Head of caudate nucleus (tissue), 42 donors: Measurements from ENCODE around the gene NEAT1.

Experiments
- DNase-seq, 42 donors: peaks; one replicate each; pipeline versions ENCODE4 v3.0.0 to v3.0.0-alpha.2; 2020 to 2021; ENCODE audit warnings: mixed read lengths in 7 of 42
- intact Hi-C: fragments of 100-400 bp; cut with DNase I; formaldehyde crosslinking; loops from one replicate; pipeline ENCODE4 v1.15.0; 2022

Gene NEAT1

DNA sequence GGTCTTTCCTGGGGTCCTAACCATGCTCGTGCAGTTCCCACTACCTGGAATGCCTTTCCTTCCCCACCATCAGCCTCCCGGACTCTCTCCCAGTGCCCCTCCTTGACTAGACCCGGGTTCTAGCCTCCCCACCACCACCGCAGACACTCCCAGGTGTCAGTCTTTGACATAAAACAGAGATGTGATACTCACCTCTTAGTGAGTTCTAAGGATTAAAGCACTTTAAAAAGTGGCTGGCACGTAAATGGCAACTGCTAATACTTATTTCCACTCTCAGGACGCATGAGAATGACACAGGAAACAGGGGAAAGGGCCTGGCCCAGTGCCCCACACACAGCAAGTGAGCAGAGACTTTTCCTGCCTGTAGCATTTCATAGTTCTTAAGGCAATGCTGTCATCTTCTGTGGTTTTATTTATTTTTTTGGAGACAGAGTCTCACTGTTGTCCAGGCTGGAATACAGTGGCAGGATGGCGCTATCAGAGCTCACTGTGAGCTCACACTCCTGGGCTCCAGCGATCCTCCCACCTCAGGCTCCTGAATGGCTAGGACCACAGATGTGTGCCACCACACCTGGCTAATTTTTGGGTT, 38.2 kb upstream of the NEAT1 start:
- no peak for DNase-seq
- intact Hi-C loops: loop anchor here (5.0 kb wide), 1 partner anchor 33 kb away; no protein-coding TSS in a partner anchor

DNA sequence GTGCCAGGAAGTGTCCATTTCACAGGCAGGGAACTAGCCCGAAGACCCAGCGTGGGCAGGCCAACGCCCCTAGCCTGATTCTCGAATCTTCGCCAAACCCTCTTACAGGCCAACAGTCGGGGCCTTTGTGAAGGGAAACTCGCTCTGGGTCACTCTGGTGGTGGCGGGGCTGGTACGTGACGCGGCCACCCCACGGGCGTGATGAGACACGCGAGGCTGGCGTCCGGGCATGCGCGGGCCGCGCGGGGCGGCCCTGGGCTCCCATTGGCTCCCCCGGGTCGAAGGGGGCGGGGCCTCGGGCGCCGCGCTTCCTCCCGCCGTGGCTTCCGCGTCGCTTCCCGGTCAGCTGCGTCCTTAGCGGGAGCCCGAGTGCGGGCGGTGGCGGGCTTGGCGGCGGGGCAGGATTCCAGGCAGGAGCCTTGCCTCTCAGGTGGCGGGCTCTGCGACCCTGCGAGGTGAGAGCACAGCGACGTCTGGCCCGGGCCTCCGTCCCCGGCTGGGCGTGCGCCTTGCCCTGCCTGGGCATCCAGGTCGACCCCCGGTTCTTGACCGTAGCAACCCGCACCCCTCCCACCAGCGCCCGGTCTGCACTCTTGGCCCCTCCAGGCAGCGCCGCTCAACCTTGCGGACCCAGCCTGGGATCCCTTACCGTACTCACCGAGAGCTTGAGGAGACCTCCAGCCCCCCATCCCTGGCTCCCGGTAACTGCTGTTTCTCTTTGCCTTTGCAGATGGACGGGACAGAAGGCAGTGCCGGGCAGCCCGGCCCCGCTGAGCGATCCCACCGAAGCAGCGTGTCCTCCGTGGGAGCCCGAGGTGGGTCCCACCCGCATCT, 36.1 kb upstream of the NEAT1 start, which contains the start of gene FRMD8:
Gene FRMD8 (plus strand): TSS at position 331 of the 834 bp plus-strand sequence. CDS start 400 bp downstream, at position 731.
- intact Hi-C loops: no loop called here

DNA sequence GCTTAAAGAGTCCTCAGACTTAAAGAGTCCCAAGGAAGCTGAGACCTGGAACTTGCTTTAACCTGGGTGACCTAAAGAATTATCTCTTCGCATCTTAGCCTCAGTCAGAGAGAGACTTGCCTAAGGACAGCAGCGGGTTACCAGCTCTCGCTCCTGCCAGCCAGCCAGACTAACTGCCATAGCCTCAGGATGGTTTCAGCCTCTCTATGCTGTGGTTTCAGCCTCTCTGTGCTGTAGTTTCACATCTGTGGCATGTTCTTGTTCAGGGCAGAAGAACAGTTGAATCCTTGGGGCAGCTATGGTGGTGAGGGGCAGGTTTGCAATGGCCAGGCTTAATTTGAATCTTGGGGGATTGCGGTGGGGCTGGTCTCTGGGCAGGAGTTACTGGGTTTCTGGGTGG, 33.9 kb upstream of the NEAT1 start:
- no peak for DNase-seq
- intact Hi-C loops: no loop called here

More for the DNA sequence above, 36.1 kb upstream of the NEAT1 start, which contains the start of gene FRMD8:
- peak; percentile 85 to 96 (median 93) for DNase-seq

DNA sequence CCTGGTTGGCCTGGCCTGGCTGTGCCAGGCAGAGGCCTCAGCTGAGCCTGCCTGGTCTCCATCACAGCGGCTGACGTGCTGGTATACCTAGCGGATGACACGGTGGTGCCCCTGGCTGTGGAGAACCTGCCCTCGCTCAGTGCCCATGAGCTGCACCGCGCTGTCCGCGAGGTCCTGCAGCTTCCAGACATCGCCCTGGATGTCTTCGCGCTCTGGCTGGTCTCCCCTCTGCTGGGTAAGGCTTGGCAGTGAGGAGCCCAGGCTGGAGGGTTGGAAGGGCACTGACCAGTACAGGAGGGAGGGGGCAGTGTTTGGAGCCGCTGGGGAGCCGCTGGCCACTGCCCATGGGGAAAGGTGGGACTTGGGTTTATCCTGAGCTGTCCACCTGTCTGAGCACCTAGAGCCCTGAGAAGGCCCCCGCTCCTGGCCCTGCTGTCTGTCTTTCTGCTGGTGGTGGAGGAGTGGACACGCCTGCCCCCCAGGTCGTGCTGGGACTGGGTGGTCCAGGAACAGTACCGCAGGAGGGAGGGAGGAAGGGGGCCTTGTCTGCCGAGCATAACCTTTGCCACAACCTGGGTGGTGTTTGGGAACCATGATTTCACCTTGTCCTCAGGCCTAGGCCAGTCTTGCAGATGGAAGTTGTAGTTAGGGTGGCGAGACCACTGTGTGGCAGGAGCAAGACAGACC, 33.2 kb upstream of the NEAT1 start:
- intact Hi-C loops: no loop called here
- no peak for DNase-seq

DNA sequence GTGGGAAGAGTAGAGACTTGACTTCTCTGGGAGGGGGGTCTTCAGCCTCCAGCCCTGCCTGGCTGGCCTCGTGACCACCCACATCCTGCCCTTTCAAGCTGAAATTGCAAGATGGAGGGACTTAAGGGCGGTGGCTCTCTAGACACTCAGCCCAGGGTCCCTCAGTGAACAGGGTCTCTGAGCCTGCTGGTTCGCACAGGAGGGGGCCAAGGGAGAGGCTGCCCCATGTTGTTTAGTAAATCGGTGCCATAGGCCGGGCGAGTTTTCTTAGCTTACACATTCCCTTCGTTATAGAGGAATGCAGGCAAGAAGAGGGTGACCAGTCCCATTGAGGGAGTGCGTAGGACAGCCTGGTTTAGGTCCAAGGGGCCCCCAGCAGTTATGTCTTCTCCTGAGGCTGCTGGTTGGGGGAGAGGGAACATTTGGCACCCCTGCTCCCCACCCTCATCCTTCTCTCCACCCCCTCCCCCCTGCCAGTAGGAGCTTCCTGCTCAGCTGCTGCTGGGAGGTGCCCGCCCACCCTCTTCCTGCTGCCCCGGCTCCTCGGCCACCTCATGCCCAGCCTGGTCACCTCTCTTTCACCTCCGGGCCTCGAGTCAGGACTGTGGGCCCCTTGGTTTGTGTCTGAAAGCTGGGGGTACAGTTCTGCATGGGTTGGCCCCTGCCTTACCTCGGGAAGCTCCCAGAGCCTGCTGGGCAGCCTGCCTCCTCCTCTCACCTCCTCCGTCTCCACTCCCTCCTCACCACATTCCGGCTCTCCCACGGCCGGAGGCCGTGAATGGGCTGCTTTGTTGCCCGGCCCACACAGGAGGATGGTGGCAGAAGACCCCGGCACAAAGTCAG, 32.3 kb upstream of the NEAT1 start:
- intact Hi-C loops: no loop called here

DNA sequence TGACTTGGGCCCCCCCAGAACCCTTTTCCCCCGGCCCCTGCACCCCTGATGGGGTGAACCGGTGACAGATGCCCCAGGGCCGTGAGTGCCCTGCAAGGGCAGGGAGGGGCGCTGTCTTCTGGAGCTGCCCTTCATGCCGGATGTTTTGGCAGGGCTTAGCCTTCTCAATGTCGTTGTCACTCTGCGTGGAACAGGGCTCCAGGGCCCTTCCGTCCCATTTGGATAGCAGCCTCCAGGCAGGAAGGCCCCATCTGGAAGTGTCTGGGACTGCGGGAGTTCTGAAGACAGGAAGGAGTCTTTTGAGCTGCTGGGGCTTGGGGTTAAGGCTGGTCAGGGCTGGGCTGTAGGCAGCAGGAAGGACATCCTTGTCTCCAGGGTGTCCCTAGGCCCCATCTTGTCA, 31.6 kb upstream of the NEAT1 start:
- intact Hi-C loops: no loop called here
- DNase-seq: no peak

More for the DNA sequence above, 32.3 kb upstream of the NEAT1 start:
- peak in 3 of 42 donors; percentile 19 to 37 (median 31) for DNase-seq

DNA sequence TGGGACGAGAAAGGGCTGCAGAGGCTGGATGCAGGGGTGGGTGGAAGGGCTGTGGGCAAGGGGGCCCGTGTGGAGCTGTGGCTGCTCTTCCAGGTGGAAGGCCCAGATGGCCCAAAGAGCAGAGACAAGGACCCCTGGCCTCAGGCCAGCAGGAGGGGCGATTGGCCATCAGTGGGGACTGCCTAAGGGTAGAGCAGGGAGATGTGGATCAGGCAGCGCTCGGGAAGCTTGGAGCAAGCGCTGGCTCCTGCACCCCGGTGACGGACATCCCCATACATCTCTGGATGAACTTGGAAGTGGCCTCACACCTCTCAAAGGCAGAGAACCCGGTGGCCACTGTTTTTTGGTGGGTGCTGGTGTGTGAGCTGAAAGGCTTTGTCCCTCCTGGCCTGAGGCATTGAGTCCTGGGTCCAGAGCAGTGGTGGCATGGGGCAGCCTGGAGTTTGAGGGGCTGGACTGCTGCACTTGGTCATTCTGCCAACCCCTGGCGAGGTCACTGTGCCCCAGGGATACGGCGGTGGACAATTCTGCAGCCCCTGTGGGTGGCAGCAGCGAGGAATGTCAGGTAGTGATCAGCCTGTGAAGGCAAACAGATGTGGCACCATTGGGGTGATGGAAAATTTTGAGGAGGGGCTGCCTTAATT, 30.3 kb upstream of the NEAT1 start:
- intact Hi-C loops: no loop called here
- no peak for DNase-seq

DNA sequence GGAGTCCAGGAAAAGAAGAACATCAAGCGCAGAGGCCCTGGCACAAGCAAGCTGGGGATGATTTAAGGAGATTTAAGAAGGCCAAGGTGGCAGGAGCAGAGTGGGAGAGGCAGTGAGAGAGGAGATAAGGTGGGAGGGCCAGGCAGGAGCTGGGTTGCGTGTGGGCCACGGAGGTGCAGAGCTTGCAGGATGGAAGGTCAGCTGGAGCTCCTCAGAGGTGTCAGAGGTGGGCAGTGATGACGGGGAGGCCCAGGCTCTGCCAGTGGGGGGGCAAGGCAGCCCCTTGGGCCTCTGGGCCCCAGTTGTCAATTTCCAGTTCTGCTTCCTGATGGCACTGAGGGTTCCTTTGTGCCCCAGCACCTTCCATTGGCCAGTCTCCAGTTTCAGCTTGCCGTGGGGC, 29.7 kb upstream of the NEAT1 start:
- no peak for DNase-seq
- intact Hi-C loops: no loop called here

DNA sequence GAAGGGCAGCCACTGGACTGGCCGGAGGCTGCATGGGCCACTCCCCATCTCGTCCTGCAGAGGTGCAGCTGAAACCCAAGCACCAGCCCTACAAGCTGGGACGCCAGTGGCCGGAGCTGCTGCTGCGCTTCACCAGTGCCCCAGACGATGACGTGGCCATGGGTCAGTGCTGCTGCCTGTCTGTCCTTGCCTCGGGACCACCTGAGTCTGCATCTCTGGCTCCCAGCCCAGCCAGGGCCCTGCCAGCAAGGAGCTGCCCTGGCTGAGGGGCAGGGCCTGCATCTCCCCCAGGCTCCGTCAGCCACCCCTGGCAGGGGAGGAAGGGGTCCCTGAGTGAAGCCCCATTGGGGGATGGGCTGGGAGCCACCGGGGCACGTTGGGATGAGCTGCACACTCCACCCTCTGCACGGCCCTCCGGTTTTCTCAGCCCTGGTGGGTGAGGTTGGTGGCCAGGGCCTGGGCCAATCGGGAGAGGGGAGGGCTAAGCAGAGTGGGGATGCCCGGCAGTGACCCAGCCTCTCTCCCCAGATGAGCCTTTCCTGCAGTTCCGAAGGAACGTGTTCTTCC, 29.0 kb upstream of the NEAT1 start:
- intact Hi-C loops: no loop called here
- no peak for DNase-seq

DNA sequence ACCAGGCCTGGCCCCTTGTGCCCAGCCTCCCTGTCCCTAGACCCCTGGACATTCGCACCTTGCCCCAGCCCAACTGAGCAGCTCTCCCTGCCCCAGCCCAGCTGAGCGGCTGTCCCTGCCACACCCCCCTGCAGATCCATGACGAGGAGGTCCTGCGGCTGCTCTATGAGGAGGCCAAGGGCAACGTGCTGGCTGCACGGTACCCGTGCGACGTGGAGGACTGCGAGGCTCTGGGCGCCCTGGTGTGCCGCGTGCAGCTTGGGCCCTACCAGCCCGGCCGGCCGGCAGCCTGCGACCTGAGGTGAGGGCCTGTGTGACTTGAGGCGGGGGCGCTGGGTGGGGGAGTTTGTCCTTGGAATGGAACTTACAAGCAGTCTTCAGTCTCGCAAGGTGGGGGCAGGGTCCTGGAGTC, 28.5 kb upstream of the NEAT1 start:
- intact Hi-C loops: no loop called here
- no peak for DNase-seq

DNA sequence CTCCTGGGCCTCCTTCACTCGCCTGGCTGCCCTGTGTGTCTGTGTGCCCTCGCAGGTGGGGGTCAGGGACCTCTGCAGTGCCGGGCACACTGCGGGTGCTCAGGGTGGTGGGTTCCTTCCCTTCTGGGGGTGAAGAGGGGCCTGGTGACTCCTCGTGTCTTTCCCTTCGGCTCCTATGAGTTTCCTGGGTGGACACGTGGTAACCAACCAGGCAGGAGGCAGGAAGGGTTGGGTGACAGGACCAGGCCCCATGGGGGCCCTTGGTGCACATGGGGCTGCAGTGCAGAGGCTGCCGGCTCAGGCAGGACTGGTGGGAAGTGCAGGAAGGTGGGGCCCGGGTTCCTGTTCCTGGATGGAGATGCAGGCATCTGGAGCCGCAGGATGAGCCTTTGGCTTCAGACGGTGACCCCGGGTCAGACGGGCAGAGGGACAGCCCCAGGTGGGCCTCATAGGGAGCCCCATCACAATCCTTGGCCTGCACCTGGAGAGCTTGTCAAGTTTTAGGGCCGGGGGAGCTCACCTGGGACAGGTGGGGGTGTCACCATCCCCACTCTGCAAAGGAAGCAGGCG, 26.6 kb upstream of the NEAT1 start:
- intact Hi-C loops: no loop called here
- DNase-seq: no peak

DNA sequence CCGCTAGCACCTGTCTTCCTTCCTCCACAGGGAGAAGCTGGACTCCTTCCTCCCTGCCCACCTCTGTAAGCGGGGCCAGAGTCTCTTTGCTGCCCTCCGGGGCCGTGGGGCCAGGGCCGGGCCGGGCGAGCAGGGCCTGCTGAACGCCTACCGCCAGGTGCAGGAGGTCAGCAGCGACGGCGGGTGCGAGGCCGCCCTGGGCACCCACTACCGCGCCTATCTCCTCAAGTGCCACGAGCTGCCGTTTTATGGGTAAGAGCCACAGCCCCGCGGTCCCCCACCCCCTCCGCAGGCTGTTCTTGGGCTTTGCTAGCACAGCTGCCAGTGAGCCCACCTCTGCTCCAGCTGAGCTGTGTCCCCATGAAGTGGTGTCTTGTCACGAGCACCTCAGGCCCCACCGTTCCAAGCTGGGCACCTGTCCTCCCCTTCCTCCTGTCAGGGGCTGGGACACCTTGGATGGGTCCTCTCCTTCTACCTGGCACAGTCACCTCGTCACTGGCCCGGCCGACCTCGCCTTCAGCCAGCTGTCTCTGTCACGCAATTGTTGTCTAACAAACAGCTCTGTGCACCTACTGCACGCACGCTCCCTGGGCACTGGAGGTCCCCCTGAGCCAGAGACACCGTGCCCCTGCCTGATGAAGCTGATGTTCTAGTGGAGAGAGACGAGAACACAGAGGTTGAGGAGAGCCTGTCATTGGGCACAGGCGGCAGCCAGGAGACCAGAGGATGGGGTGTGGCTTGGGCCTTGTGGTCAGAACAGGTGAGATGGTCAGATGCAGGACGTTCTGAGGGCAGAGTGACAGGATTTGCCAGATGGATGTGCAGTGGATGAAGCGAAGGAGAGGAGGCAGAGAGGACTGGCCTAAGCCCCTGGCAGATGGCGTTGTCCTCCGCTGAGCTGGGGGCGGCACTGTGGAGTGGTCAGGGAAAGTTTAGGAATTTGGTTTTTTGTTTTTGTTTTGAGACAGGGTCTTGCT, 25.5 kb upstream of the NEAT1 start:
- no peak for DNase-seq
- intact Hi-C loops: no loop called here

DNA sequence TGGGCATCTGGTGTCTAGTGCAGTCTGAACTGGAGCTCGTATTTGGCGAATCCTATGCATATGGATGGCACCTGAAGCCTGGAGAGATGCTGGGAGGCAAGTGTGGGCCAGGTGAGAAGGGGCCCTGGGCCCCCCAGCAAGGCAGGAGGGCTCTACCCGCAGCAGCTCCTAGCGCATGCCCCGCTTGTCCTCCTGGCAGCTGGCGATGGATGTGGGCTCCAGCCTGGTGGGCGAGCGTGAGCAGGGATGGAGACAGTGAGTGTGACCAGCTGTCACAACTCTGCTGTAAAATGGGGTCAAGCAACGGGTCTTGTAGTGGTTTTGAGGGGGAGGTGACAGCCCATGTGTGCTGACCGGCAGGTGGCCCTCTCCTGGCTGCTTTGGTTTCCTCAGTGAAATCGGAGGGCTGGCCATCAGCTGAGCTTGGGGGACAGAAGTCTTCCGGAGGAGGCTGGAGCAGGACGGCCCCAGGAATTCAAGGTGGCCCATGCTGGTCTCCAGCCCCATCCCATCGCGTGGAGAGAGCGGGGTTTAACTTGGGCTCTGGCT, 24.2 kb upstream of the NEAT1 start:
- no peak for DNase-seq

DNA sequence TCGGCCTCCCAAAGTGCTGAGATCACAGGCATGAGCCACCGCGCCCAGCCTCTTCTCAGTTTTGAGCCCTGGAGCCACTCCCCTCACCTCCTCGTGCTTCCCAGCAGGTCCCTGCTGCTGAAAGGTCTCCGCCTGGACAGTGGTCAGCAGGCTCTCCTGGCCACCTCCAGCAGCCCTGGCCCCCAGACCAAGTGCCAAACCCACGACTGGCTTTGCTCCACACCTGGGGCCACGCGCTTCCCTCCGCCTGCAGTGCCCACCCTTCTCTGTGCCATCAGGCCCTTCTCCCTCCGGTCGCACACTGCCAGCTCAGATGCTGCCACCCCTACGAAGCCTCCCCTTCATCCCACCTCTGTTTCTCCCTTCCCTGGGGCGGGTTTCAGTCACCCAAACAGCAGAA, 23.3 kb upstream of the NEAT1 start:
- intact Hi-C loops: no loop called here
- no peak for DNase-seq

More for the DNA sequence above, 24.2 kb upstream of the NEAT1 start:
- intact Hi-C loops: no loop called here

DNA sequence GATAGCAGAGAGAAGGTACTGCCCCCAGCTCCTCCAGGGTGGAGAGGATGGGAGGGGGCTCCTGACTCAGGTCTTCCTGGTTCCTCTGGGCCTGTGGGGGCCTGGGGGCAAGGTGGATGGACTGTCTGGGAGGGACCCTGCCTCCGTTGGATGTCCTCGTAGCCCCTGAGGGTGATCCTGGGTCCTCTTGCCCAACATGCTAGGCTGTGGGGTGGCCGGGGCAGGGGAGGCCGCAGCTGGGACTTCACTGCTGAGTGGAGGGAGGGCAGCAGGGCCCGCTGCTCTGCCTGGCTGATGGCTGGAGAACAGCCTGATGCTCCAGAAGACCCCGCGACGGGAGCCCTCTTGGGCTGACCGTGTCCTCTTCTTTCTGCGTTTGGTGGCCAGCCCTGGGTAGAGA, 22.8 kb upstream of the NEAT1 start:
- intact Hi-C loops: no loop called here
- no peak for DNase-seq

DNA sequence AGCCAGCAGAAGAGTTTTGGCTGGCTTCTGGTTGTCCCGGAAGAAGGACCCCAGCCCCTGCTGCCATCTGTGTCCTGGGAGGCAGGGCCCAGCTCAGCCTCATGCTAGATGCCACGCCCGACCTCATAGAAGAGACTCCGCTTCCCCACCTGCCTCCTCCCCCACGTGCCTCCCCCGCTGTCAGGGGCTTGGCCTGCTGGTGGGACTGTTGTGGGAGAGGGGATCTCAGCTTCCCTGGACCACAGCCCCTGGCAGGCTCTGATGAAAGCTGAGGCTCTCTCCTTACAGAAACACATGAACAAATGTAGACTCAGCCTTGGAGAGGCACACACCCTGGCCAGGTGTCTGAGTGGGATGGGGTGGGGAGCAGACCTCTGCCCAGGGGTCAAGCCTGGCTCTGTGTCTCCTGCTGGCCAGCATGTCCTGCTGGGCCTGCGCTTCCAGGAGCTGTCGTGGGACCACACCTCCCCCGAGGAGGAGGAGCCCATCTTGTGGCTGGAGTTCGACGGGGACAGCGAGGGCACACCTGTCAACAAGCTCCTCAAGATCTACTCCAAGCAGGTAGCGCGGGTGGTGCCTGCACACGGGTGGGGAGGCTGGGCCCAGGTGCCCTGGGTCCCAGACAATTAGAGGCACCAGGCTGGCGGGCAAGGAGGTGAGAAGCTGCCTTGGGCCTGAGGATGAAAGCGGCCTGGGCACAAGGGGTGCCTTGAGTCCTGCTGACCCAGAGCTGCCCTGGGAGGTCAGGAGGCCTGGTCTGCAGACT, 22.1 kb upstream of the NEAT1 start:
- intact Hi-C loops: no loop called here
- DNase-seq: no peak
